NCI-H1105 (cell line): ENCODE measurements around the gene ANK2.

Source experiments
- DNase-seq: peaks from one replicate; lab custom pipeline; 2025; lab: John Stamatoyannopoulos, UW

Gene ANK2

DNA sequence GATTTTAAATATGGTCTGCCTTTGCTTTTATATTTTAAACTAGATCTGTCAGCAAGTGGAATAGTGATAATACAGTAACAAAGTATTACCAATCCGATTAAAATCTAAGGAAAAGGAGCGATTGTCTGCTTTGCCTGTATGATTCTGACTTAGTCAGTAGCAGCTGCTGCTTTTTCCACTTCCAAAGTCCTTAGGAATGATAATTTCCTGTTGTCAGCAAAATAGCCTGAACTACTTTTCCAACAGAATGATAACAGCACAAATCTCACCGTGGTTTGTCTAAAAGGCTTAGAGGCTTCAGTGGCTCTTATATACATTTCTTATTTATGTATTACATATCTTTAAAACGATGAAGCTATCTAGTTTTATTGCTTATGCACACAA, 290.0 kb downstream of the ANK2 start:
- DNase-seq = no peak

DNA sequence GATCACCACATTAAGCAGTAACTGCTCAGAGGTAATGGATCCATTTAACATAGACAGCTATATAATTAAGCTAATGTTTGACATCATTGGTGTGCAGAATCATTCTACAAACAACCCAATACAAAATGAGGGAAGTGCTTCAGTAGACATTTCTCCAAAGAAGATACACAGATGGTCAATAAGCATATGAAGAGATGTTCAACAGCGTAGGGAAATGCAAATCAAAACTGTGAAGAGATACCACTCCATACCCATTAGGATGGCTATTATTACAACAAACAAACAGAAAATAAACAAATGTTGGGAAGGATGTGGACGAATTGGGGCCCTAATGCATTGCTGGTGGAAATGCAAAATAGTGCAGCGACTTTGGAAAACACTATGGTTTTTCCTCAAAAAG, 294.6 kb downstream of the ANK2 start:
- DNase-seq = no peak

GRCh38 chr4:113347245-113347644, 297.8 kb downstream of the ANK2 start:
- no peak for DNase-seq

DNA sequence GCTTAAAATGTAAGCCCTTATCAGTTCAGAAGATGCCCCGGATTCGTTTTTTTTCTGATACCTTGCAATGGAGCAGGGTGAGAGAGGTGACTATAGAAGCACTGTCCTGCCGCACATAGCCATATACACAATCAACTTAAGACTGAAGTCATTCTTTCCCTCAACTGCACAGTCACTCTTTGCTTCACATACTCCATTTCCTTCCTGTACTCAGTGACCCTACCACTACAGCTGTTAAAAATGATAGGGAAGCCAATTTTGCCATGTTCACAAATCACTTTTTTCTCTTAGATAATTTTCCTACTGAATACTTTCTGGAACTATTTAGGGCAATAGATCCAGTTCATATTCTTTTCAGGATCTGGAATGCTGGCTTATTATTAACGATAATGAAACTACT, 300.0 kb downstream of the ANK2 start:
- DNase-seq = no peak

GRCh38 chr4:113350576-113350975, 301.1 kb downstream of the ANK2 start:
- DNase-seq = no peak

- no peak for DNase-seq
Observed at GRCh38 chr4:113355550-113356371, 306.3 kb downstream of the ANK2 start.

GRCh38 chr4:113356453-113356852, 307.0 kb downstream of the ANK2 start:
- no peak for DNase-seq

GRCh38 chr4:113358784-113359183, 309.3 kb downstream of the ANK2 start:
- no peak for DNase-seq

DNA sequence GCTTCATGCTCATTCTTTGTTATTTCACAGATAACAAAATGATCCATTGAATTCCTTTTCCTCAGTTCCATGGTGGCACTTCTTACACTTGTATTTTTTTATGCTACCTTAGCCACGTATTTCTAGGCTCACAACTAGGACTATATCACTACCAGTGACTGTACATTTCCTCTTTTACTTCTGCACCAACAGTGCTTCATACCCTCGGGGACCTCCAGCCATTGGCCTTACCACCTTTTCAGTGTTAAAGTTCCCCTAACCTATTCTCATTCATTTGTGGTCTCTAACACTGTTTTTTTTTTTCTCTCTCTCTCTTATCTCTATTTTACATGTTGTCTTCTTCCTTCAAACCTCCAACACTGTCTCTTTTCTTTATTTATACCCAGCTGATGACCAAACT, 315.9 kb downstream of the ANK2 start:
- no peak for DNase-seq

DNA sequence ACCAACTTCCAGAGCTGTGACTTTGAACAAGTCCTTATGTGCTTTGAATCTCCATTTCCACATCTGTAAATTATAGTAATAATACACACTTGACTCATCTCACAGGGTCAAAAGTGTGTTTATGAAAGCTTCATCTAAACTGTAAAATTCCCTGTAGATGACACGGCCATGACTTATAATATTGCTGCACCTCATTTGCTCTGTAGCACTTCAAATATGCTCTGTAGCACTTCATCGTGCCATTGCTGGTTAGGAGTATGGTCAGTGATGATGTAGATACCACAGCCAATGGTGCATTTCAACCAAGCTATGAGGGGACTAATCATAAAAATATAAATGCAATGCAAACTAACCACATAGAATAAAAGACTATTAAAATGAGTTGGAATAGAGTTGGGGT, 318.6 kb downstream of the ANK2 start:
- no peak for DNase-seq

DNA sequence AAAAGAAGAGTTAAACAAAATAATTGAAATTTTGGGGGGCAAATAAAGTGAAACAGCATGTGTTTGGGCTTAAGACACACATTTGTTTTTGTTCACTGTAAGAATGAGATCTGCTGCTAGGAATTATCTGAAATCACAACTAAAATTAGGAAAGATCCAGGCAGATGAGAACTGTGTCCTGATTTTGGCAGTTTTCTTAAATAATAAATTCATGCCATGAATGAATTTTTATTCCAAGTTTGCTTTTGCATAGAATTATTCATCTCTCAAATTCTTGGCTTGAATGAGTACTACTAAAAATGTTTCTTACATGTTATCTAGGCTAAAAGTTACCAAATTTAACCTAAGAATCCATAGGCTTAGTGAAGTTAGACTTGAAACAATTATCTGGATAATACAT, 321.7 kb downstream of the ANK2 start:
- no peak for DNase-seq

GRCh38 chr4:113375964-113376666, 326.7 kb downstream of the ANK2 start:
- DNase-seq = no peak

DNA sequence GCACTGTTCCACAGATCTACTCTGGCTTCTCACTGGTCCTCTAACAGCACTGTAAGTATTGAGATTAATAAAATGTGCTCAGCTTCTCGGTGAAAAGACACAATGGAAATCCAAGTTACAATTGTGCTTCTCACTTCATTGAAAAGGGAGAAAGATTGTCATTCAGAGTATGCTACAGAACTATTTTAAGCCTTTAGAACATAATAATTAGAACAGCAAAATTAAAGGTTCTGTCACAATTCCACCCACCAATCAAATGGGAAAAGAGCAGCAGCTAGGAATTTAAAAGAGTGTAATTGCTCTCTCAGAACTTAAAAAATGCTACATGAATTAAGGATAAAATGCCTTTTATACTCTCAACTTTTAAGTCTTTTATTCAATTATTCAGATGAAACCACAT, 329.4 kb downstream of the ANK2 start:
- DNase-seq = no peak

DNA sequence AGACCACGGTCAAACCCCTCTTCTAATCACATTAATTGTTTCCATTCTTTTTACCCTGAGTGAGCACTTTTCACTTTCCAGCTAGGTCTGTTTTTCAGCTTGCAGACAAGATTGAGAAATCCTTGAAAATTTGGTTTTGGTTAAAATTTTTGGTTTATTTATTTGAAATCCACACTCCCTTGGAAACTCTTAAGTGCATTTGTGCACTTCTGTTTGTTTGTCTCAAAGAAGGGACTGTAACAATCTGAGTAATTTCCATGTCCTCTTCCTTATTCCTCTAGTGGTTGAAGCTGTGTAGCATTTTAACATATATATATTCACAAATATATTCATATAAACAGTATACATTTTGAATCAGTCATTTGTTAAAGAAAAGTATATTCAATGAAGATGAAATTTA, 333.3 kb downstream of the ANK2 start:
- DNase-seq = no peak

DNA sequence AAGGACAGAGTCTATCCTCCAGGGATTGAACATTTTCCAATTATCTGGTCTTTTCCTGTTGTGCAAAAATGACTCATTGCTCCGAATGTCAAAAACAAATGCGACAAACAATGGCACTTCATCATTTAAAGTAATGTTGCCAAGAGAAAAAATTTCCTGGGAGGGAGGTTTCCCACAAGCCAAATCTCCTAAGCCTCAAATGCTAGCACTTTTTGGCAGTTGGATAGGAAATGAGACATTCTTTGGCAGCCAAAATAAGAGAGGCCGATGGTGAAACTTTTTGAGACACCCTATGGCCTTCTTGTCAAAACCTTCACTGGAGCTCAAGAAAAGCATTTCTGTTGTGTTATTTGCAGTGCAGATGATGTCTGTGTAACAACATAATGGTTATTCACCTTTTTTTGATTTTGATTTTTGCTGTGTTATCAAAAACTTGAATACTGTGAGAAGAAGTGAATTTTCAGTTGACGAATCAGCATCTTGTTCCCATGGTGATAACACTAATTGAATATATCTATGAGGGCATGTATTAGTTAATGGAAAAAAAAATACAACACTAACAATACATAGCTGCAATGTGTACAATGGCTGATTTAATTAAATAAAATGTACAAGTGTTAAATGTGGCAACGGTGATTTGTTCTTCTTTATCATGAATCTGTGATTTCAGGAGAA, 333.8 kb downstream of the ANK2 start:
- no peak for DNase-seq

DNA sequence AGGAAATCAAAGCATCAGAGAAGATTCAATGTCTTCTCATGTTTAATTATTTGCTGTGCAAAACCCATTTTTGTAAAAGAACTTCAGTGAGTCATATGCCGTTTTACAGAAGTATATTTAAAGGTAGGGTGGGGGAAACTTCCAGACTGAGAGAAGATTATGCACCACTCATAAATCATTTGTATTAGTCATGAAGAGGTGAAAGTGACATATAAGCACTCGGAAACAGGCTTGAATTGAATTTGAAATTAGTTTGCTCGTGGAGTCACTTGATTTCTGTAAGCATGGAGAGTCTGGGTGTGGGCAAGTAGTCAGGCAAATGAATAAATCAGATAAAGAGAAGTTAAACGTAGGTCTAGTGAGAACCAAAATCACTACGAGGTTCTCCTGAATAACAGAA, 335.1 kb downstream of the ANK2 start:
- no peak for DNase-seq

GRCh38 chr4:113385281-113385899, 335.9 kb downstream of the ANK2 start:
- DNase-seq = no peak

- DNase-seq = no peak
Observed at GRCh38 chr4:113389160-113389559, 339.7 kb downstream of the ANK2 start.

DNA sequence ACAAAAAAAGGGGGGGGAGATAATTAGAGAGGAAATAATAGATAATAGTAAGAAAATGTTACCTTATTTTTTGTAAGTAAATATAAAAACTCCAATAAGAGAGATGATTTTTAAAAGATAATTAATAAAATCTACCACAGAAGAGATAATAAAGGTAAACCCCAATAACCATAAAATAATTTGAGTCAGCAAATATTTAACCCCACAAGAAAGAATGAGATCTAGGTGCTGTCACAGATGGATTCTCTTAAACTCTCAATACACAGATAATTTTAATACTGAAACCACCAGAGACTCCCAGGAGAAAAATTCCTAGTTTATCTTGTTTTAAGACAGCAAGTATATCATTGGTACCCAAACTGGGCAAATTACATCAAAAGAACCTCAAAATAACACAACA, 341.4 kb downstream of the ANK2 start:
- DNase-seq = no peak

DNA sequence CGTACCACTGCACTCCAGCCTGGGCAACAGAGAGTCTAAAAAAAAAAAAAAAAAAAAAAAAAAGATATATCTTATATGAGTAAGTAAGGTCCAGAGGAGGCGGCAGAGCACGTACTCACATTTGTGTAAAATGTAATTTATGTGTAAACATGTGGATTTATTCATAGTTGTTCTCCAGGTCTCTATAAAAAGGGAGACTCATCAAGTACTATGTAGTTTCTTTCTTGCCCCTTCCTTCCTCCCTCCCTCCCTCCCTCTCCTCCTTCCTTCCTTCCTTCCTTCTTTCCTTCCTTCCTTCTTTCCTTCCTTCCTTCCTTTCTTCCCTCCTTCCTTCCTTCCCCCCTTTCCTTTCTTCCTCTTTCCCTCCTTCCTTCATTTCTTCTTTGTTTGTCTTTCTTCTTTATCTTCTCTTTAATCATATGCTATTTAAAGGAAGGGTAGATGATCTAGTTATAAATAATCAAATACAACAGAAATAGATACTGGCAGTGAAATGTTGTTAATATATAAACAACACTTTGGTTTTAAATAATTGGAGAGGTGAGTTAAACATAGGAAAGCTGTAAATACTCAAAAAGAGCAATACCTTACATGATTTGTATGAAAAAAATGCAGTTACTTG, 344.8 kb downstream of the ANK2 start:
- DNase-seq = no peak

DNA sequence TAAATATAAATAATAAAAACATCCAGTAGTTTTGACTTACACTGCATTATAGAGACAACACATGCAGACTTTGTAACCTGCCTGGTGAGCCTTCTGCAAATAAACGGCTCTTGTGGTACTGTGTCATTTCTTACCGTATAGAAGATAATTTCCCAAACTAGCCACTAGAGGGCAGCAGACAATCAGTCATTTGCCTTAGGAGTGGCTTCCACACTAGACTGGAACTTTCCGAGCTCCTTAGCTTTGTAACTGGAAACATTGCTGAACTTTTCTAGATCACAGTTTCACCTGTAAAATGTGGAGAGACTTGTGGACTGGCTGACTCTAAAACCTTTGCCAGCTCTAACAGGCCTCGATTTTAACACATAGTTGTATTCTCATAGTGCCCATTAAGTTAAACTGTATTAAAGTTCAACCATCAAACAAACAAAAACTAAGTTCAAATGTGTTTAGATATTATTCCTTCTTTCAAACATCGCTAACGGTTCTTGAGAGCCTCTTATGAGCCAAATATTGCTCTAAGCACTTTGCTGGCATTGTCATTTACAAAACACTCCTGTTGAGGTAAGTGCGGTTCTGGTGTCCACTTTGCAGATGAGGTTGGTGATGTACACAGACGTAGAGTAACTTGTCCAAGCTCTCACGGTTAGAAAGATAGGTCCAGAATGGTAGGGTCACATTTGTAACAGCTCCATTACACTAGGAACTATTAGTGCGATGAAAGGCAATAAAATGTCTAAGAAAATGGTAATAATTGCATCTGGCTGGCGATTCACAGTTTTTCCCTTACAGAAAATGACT, 345.5 kb downstream of the ANK2 start:
- DNase-seq = peak; percentile 38
